ENCODE measurements around the gene NKIRAS1. TPM values are rescaled to one million over a fixed set of nuclear protein-coding genes. Genes with fewer than 3 reads are reported as not detected.
"Not testable (repeated sequence)": the region's sequence is repeated elsewhere in the genome, so short reads cannot be mapped to it uniquely, and the experiment has no call there.

Gene NKIRAS1
- total RNA-seq, 1 donor from 2014 or later, result 6.3 TPM

- DNase-seq (ENCODE audit: low read depth, low spot score), result not testable (repeated sequence)
These were observed 46.1 kb downstream of the NKIRAS1 start for GRCh38 chr3:23870663-23871043.

GRCh38 chr3:23869977-23870662, 46.7 kb downstream of the NKIRAS1 start:
- DNase-seq (ENCODE audit: low read depth, low spot score), result no peak

DNA sequence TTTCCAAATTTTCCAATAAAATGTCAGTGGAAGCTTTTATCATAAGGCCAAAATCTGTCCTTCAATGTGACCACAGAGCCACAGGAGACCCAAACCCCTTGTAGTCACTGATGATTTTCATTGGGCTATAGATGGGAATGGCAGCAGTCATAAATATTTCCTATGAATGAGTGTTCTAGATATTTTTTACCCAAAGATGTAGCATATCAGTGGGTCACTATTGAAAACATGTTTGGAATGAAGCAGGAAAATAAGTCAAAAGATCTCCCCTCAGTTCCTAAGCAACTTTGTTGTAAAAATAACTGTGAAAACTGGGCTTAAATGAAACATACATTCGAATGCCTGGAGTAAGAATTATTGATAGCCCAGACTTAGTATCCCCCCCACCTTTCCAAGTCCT, 49.0 kb downstream of the NKIRAS1 start:
- no peak for DNase-seq (ENCODE audit: low read depth, low spot score)

DNA sequence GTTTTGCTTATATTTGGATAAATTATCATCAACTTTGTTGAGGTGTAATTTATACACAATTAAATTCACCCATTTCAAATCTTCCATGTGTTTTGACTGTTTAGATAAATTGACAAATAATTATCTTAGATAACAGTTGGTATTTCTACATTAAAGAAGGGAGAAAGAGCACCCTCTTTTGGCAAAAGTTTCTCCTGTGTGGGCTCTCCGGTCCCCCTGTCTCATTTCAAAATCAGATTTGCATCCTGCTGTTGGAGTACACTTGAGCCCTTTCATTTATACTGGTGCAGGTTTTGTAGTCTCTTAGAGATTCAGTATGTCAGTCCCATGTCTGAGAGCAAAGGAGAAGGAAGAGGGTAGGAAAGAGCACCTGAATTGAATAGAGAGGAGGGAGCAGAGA, 49.4 kb downstream of the NKIRAS1 start:
- no peak for DNase-seq (ENCODE audit: low read depth, low spot score)

DNA sequence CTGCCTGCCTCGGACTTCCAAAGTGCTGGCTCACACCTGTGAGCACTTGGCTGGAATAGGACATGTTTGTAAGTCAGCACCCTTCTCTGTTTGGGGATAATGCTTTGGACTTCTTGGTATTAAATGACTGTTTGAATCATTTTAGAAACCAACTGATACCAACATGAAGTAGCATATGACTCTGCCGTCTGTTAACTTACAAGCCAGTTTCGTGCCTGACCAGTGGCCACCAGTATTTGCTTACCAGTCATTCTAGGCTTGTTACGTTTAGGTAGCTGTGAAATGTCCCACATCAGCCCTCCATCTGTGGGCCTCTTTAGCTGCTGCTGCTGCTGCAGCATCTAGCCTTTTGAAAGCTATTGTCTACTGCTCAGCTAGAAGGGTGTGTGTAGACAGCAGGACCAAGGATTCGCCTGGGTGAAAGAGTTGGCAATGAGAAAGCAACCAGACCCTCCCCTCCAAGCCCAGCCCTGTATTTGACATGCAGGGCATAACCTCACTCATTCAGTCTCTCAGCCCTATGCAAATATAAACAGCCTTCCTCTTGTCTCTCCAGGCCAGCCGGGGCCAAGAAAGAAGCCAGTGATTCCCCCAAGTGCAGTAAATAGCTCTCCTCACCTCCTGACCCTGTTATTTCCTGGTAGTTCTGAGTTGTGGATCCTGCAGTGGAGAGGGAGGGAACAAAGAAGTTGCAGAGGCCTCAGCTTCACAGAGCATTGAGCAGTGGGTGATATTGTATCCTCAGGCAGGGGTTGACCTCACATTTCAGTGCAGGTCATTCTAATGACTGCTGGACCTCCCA, 51.0 kb downstream of the NKIRAS1 start:
- DNase-seq (ENCODE audit: low read depth, low spot score), result peak; percentile 56

DNA sequence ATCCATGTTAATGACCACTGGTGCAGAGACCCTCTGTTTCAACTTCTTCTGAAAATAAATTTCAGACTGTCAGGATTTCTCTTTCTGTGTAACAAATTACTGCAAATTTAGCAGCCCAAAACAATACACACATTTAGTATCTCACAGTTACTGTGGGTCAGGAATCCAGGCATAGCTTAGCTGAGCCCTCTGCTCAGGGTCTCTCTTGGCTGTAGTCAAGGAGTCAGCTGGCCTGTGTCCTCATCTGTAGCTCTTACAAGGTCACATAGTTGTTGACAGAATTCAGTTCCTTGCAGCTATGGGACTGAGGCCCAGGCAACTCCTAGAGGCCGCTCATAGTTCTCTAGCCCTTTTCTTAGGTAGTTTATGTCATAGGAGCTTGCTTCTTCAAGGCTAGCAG, 51.9 kb downstream of the NKIRAS1 start:
- DNase-seq (ENCODE audit: low read depth, low spot score), result no peak

DNA sequence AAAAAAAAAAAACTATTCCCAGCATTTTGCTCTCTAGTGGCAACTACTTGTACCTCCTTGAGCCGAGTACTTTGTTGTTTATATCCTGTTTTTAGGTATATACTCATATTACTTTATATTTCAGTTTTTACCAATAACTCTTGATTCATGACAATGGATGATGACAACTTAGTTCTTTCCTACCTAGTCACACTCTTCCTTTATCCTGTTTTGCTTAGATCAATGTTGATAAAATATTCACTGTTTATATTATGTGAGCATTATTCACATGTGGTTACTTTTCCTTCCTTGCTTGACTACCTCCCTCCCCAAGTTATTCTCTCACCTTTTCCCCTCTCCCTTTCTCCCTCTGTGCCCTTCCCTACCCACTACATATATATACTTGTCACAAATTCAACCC, 53.7 kb downstream of the NKIRAS1 start:
- DNase-seq (ENCODE audit: low read depth, low spot score), result no peak

- DNase-seq (ENCODE audit: low read depth, low spot score), result no peak
These were observed 55.1 kb downstream of the NKIRAS1 start for GRCh38 chr3:23861689-23862088.

DNA sequence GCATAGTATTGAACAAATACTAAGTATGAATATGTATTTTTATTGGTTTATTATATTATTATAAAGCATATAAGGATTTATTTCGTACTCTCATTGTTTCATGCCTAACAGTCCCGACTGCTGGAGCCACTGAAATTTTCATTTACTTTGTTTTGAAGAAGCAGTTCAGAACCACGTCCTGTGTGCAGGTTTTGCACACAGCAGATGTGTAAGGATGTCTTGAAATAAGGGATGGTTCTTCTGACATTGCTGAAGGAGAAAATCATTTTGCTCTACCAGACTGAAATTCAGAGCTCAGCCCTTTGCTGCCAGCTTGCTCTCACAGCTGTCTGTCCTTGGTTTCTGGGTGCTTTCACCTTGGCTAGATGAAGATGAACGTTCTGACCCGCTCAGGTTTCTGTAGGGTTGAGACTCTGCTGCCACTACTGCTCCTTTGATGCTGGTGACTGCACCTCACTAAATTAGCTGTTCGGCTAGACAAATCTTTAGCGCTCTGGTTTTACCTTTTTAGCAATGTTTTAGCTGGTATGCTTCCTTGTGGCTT, 56.9 kb downstream of the NKIRAS1 start:
- DNase-seq (ENCODE audit: low read depth, low spot score), result no peak

- DNase-seq (ENCODE audit: low read depth, low spot score), result peak; percentile 47
These were observed 57.6 kb downstream of the NKIRAS1 start for GRCh38 chr3:23859012-23859743.

- DNase-seq (ENCODE audit: low read depth, low spot score), result no peak
These were observed 60.5 kb downstream of the NKIRAS1 start for GRCh38 chr3:23856286-23856685.

GRCh38 chr3:23849462-23849861, 67.3 kb downstream of the NKIRAS1 start:
- DNase-seq (ENCODE audit: low read depth, low spot score), result not testable (repeated sequence)

- DNase-seq (ENCODE audit: low read depth, low spot score), result no peak
These were observed 71.2 kb downstream of the NKIRAS1 start for GRCh38 chr3:23845326-23846216.

DNA sequence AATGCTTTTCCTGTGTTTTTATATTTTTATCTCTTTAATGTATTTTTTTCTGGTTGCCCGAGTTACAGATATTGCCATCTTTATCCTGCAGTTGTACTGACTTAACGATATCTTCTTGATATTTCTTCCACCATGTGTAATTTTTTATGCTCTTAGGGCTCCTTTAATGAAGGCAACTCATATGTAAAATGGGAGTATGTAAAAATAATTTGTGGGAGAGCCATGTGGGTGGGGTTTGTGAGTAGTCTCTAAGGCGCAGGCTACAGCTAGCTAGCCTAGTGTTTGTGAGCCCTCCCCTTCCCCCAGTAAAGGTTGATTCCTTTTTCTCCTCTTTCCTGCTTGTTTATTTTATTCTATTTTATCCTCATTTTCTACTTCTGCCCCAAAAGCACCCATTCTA, 72.9 kb downstream of the NKIRAS1 start:
- no peak for DNase-seq (ENCODE audit: low read depth, low spot score)

Other genes with a start within 250 kb of the NKIRAS1 start
- gene UBE2E1, start 111.0 kb downstream of the NKIRAS1 start, total RNA-seq, result 120 and 123 TPM in 2 replicates
- 1,869 and 2,385 TPM in 2 replicates for gene RPL15, start 142 bp upstream of the NKIRAS1 start, total RNA-seq
- 20.7 and 26.7 TPM in 2 replicates for gene NR1D2, start 28.3 kb upstream of the NKIRAS1 start, total RNA-seq